Testis (tissue), 5 donors: ENCODE results near the gene GFY. TPM values are rescaled to one million over a fixed set of nuclear protein-coding genes. Genes with fewer than 3 reads are reported as not detected.

Experiments used
- DNase-seq: peaks from one replicate; pipeline ENCODE4 v3.0.0-alpha.2; 2019
- H3K27ac ChIP-seq, 2 donors: fragments of 200-600 bp; sonication (generic); one replicate each; pipeline ENCODE4 v1.5.1; 2019
- H3K27me3 ChIP-seq: fragments of 200-600 bp; sonication (generic); one replicate; pipeline ENCODE4 v1.5.1; 2019
- H3K36me3 ChIP-seq: fragments of 200-600 bp; sonication (generic); one replicate; pipeline ENCODE4 v1.5.1; 2017; ENCODE audit warnings: low read depth; ENCODE audit errors: missing control alignments
- H3K4me1 ChIP-seq: fragments of 200-600 bp; sonication (generic); one replicate; pipeline ENCODE4 v1.5.1; 2019
- H3K4me3 ChIP-seq, 2 donors: fragments of 200-600 bp; sonication (generic); one replicate each; pipeline ENCODE4 v1.5.1; 2017 to 2019
- H3K9me3 ChIP-seq: fragments of 200-600 bp; sonication (generic); one replicate; pipeline ENCODE4 v1.5.1; 2017
- CTCF ChIP-seq, 3 experiments: fragments of 450-650 bp in 2 of 3; fragments of 200-600 bp in 1 of 3; sonication (generic) in 1 of 3; IDR thresholded peaks; one replicate each; pipeline ENCODE4 v1.5.1; 2016 to 2019; ENCODE audit warnings: antibody characterized with exemption in 3 of 3, mild to moderate bottlenecking in 2 of 3, moderate library complexity in 1 of 3
- POLR2A ChIP-seq: fragments of 450-650 bp; IDR thresholded peaks from one replicate; pipeline ENCODE4 v1.6.1; 2017; ENCODE audit warnings: antibody characterized with exemption, mild to moderate bottlenecking, moderate library complexity
- WGBS, 2 donors: methylation state at CpG; one replicate each; pipeline ENCODE4 v1.1.5; 2018; 5-methylcytosine and 5-hydroxymethylcytosine counted together
- intact Hi-C: fragments of 100-400 bp; cut with DNase I; formaldehyde crosslinking; loops from one replicate; pipeline ENCODE4 v1.15.1; 2023; ENCODE audit warnings: low total_unique reads
- long read RNA-seq, 2 donors: transcript quantifications; one replicate each; lab custom pipeline, GENCODE V29; 2026
- polyA plus RNA-seq: library from polyadenylated mRNA; stranded (reverse); fragments of 350-450 nt; fragmentation: Illumina TruSeq; extraction: RNeasy Lipid Tissue Mini Kit (QIAGEN cat#74804); gene quantifications from one replicate; pipeline ENCODE4 v1.2.3, GENCODE V29; 2014; ENCODE audit warnings: low read depth, low replicate concordance; ENCODE audit not compliant: insufficient read depth
- total RNA-seq, 2 donors: library from RNA; depleted of rRNA; stranded (reverse); fragments of >200 nt; gene quantifications; one replicate each; pipeline ENCODE4 v1.2.3, GENCODE V29; 2016

The GFY gene
- total RNA-seq (under 1 TPM; 0.24 to 0.62 TPM), polyA plus RNA-seq (0.80 TPM)
- long read RNA-seq, donor 1: 0 reads
- long read RNA-seq, donor 2: 0 reads

GRCh38 chr19:49425178-49425577 lies at the start of gene GFY:
Gene GFY, plus strand, starts transcription at chr19:49425388. Its CDS starts 1,043 bp downstream, at chr19:49426431.
- intact Hi-C loops: no loop called here
- no peak for DNase-seq
- Histone ChIP-seq H3K27me3 (peaks cover 4% of the 10 kb centered on the region), H3K4me3 (no peak within 1 kb of the TSS), H3K27ac (no peak within 1 kb of the TSS), H3K36me3 (no peaks in the 10 kb centered on the region), H3K4me1 (peaks cover 35% of the 10 kb centered on the region), H3K9me3 (no peaks in the 10 kb centered on the region)
- TF ChIP-seq CTCF (IDR thresholded peaks at IDR 0.05): no peak
- TF ChIP-seq POLR2A: no peak
- WGBS, 2 donors: 53 to 61% methylated on average over 7 of the region's 7 CpGs

- Histone ChIP-seq H3K4me1 (no peaks in the 10 kb centered on the region), H3K9me3 (no peaks in the 10 kb centered on the region), H3K27me3 (no peaks in the 10 kb centered on the region), H3K27ac (no peak overlapping the region), H3K36me3 (no peaks in the 10 kb centered on the region), H3K4me3 (no peak overlapping the region)
- TF ChIP-seq POLR2A (no peak), CTCF (IDR thresholded peaks at IDR 0.05) (no peak)
- DNase-seq: no peak
- 85 to 92% methylated on average over 3 of the region's 3 CpGs for WGBS, 2 donors
- intact Hi-C loops: no loop called here
Measured at GRCh38 chr19:49378512-49378911, 46.7 kb upstream of the GFY start.

- intact Hi-C loops: no loop called here
- Histone ChIP-seq H3K4me3 (no peak overlapping the region), H3K27ac (no peak overlapping the region), H3K9me3 (no peaks in the 10 kb centered on the region), H3K4me1 (no peaks in the 10 kb centered on the region), H3K36me3 (no peaks in the 10 kb centered on the region), H3K27me3 (no peaks in the 10 kb centered on the region)
- TF ChIP-seq CTCF (IDR thresholded peaks at IDR 0.05) (no peak), POLR2A (no peak)
- DNase-seq: no peak
- 92 to 93% methylated on average over 3 of the region's 3 CpGs for WGBS, 2 donors
Measured at GRCh38 chr19:49380391-49380790, 44.8 kb upstream of the GFY start.

- Histone ChIP-seq H3K4me3 (no peak overlapping the region), H3K27me3 (no peaks in the 10 kb centered on the region), H3K4me1 (no peaks in the 10 kb centered on the region), H3K27ac (no peak overlapping the region), H3K9me3 (no peaks in the 10 kb centered on the region), H3K36me3 (no peaks in the 10 kb centered on the region)
- WGBS, 2 donors: 93% methylated on average over 5 of the region's 5 CpGs
- no peak for DNase-seq
- TF ChIP-seq POLR2A: no peak
- no peak for TF ChIP-seq CTCF (IDR thresholded peaks at IDR 0.05)
- intact Hi-C loops: no loop called here
Measured at GRCh38 chr19:49382639-49383038, 42.5 kb upstream of the GFY start.

- no peak overlapping the region for H3K27ac ChIP-seq
- H3K36me3 ChIP-seq: no peaks in the 10 kb centered on the region
- DNase-seq: no peak
- H3K4me3 ChIP-seq: no peak overlapping the region
- 48 to 95% methylated on average over 1 of the region's 1 CpG for WGBS, 2 donors
- H3K9me3 ChIP-seq: no peaks in the 10 kb centered on the region
- H3K27me3 ChIP-seq: no peaks in the 10 kb centered on the region
- TF ChIP-seq POLR2A (no peak), CTCF (IDR thresholded peaks at IDR 0.05) (no peak)
- intact Hi-C loops: no loop called here
- H3K4me1 ChIP-seq: no peaks in the 10 kb centered on the region
Measured at GRCh38 chr19:49383599-49383998, 41.6 kb upstream of the GFY start.
